CD4-positive, alpha-beta T cell treated with Interleukin-10 for 1 hour (primary cell): ENCODE results near the gene CDHR2.

Experiments used
- DNase-seq: peaks from one replicate; pipeline ENCODE4 v3.0.0-alpha.2; 2020

Gene CDHR2

DNA sequence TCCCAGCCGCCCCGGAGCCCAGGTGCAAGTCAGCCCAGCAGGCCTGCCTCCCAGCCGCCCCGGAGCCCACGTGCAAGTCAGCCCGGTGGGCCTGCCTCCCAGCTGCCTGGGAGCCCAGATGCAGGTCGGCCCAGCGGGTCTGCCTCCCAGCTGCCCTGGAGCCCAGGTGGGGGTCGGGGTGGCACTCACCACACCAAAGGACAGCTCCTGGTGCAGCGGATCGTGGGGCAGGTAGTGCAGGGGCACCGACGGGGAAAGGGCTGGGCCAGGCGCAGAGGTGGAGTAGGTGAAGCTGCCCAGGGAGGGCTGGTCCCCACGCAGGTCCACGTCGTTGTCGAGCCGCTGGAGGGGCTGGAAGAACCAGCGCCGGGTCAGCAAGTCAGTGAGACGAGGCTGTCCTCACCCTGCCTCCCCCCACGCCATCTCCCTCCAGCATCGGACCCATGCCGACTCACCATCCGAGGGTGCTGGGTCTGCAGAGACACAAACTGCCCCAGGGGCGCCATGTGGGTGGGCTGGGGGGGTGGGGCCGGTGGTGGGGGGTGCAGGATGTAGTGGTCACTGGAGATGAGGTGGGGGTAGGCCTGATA is 18.7 kb upstream of the CDHR2 start:
- DNase-seq, result no peak

DNA sequence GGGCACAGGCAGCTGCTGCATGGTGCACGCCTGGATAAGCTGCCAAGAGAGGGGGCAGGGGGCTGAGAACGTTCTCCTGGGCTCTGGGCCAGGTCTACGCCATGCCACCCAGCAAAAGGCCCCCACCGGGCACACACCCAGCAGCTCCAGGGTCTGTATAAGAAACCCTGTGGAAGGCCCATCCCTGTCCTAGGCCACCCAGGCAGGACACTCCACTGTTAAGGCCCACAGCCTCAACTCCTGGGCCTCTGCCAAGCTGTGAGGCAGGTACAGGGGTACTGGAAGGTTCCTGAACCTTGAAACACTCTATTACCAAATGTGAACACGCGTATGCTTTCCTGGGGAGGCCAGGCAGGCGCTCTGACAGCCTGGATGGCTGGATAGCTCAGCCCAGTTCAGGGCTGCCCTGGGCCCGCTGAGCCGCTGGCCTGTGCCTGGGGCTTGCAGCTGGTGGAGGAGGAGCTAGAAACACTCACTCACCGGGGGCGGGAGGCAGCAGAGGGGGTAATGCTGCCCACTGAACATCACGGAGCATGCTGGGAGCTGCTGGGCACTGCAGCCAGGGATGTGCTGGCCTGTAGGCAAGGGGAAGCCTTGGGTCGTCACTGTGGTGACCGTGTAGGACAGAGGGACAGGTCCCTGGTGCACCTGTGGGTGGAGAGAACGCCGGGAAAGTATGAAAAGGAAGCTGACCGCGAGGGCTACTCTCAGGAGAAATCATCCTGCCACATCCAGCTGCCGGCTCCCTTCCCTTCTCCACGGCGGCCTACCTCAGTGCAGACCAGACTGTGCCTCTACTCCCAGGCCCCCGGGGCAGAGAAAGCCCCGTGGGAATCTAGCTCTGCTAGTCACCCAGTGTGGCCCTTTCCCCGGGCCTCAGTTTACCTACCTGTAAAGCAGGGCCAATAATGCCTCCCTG is 17.9 kb upstream of the CDHR2 start:
- no peak for DNase-seq

- no peak for DNase-seq
Observed at GRCh38 chr5:176531902-176532493, 17.1 kb upstream of the CDHR2 start.

DNA sequence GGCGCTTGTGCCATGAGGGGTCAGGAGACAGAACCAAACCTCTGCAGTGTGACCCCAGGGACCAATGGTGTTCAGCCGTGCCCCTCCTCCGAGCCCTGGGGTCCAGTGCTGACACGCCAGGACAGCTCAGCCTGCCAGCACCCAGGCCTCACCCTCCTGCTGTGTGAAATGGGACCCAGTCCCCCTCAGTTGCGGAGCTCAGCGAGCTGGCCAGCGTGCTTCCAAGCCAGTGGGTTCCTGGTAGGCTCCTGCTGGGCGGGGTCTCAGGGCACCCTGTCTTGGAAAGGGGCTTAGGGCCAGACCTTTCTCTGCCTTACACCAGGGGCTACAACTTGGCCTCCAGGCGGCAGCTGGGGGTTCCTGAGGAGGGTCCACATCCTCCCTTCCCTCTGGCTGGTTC is 16.3 kb upstream of the CDHR2 start:
- no peak for DNase-seq

GRCh38 chr5:176533390-176533789 is 15.8 kb upstream of the CDHR2 start:
- DNase-seq, result no peak

DNA sequence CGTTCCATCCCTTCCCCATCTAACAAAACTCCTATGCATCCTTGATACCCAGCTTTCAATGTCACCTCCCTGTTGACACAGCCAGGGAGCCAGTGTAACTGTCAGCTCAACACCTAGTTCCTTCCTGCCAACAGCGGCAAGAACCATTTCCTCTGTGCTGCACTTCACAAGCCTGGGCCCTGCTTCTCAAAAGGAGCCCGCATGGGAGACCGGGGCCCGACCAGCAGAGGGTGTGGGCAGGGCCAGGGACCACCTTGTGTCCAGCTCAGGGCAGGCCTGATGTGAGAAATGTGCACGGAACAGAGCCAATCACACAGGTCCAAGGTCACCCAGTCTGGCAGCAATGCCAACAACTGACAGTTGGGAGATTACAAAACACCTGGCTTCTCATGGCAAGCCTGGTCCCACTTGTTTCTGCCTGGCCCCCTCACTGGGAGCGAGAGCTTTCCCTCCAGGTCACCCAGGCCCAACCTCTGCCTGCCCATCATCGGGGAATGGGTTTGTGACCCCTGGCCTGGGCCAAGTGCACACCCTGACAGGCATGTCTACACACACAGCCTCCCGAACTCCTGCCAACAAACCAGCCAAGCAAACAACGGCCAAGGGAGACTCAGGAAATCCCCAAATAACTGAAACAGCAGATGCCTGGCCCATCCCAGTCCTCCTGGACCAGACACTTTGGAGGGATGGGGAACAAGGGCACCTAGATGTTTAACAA is 15.1 kb upstream of the CDHR2 start:
- peak; percentile 69 for DNase-seq

DNA sequence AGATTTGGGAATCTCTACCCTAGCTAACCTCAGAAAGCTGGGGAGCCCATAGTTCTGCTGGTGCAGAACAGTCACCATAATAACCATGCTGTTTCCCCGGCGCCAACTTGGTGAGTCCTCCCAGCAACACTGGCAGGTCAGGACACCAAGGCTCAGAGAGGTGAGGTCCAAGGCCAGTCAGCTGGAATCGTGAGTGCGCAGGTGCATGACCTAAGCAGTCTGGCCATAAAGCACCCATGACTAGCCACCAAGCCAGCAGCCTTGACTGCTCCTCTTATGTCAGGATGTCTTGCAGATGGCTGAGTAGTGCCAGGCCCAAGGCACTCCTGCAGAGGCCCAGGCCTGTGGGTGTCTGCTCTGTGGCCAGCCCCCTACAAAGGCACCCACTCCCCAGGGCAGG is 14.5 kb upstream of the CDHR2 start:
- DNase-seq, result no peak

DNA sequence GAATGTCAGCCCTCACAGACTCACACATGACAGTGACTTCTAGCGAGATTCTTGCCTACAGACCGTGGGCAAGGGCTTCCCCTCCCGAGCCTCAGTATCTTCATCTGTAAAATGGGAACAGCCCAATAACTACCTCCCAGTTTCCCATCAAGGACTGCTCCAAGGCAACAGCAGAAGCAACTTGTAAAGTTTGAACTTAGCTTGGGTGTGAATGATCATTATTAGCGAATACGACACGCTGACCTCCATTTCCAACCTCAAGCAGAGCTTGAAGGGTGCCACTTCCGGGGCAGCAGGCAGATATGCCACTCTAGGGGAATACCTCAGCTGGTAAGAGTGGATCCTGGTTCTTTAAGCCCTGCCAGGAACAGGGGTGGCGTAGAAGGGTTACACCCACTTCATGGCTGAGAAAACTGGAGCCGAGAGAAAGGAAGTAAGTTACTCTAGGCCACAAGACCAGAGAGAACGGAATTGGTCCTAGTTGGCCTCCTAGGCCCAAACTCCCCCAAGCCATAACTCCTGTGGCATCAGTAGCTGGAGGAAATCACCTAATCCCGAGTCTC is 14.0 kb upstream of the CDHR2 start:
- peak; percentile 81 for DNase-seq

- DNase-seq, result no peak
Observed at GRCh38 chr5:176535664-176536131, 13.4 kb upstream of the CDHR2 start.

- DNase-seq, result peak; percentile 84
Observed at GRCh38 chr5:176536132-176536901, 12.8 kb upstream of the CDHR2 start.

DNA sequence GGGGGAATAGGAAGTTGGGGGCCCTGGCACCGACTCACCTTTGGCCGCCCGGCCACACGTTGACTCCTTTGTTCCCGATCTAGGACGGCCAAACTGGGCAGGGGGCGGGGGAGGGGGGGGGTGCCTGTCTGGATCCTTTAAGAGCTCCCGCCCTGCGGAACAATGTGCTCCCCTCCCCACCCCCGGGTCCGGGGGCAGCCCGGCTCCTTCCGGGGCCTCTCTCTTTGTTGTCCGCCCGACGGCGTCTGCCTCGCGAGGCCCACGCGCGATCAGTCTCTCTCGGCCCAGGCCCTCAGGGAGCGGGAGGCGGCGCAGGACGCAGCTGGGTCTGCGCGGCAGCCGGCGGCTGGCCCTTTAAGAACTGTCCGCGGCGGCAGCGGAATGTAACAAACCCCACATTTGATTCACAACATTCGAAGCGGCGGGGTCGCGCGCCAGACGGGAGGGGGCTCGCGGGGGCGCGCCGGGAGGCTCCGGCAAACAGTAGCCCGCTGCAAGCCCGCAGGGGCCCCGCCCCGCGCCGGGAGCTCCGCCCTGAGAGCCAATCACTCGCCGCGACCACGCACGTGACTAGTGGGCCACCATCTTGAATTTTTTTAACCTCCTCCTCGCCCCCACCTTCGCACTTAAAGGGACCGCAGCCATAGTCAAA is 12.1 kb upstream of the CDHR2 start, which contains the start of gene RNF44:
Gene RNF44 (minus strand): TSS at position 501 of the 652 bp plus-strand sequence. CDS start 4,930 bp downstream, outside the sequence.
- peak; percentile 98 for DNase-seq

DNA sequence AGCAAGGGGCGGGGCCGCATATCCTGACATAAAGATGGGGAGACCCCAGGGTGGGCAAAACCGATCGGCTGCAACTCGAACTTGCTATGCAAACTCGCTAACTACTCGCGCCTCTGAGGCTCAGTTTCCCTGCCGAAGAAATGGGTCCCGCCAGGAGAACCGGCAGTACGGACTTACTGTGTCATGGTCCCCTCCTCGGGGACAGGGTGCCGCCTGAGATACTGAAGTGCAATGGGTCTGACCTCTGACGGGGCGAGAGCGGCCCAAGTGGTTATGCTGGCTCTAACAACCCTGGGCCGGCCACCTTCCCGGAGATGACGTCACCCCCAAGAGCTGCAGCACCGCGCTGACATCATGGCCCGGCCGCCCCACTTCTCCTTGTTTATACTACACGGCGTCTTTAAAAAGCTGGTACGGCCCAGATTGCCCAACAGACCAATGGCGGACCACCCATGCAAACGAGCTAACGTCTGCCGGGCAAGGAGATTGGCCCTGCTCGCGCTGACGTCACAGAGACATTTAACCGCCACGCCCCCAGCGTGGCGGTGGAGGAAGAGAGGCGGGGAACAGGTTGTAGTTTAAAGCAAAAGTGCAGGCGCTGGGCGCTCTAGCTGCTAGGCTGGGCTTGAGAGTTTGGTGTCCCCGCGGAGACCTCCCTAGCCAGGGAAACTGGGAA is 11.4 kb upstream of the CDHR2 start:
- peak; percentile 99 for DNase-seq

DNA sequence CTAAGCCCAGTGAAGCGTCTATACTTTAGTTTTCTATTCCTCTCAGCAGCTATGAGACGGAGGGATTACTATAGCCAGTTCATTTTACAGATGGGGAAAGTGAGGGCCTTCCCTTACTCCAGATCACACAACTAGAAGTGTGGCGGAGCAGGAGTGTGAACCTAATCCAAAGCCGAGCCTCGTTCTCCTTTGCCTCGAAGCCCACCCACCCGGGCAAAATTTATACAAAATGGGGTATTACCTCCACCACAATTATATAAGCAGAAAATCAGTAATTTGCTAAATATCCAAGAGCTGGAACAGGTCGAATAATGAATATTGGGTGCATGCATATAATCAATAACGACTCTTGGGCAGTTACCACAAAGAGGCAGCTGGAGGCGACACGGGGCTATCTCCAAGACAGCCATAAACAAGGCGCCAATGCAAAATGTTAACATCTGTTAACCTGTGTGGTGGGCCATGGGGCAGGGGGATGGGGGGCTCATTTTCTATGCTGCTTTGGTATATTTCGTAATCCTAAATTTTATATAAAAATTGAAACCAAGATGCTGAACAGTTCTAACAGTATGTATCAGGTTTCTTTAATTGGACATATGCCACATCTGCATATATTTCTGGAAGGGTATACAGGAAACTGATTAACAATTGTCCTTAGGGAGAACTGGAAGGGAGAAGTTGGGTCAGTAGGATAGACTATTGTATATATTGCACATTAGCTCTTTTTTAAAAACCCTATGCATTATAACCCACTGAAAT is 10.7 kb upstream of the CDHR2 start:
- DNase-seq, result no peak

DNA sequence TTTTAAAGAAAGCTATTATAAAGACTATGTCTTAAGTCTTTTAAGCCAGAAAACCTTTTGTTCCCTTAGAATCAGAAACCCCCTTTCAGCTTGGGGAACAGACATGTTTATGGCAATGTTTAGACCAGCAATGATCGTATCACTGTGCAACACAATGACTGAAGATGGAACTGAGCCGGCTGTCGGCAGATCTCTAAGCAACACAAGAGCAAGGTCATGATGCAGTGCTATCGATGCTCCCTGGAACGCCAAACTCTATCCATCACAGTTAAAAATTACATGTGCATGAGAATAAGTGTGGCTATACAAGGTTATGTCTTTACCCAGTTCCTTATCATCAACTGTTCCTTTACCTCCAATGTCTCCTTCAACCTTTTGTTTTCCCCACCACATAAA is 10.2 kb upstream of the CDHR2 start:
- DNase-seq, result no peak

DNA sequence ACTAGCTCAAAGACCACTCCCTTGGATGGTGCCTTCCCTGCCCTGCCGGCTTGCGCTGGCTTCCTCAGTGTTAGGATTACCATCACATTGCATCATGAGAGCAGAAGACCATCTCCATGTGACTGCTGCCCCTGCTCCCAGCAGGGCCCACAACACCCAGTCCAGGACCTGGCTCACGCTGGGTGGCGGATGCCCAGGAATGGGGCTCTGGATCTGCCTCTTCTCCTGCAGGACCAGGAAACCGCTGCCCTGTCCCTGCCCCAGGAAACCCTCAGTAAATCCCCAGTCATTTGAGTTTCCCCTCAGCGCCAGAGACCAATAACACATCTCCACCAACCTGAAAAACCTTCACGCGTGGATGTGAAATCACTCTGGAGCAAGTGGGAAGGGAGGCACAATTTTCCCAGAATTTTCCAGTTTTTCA is 8.7 kb upstream of the CDHR2 start:
- DNase-seq, result no peak

GRCh38 chr5:176540956-176541337 is 8.2 kb upstream of the CDHR2 start:
- DNase-seq, result peak; percentile 55

DNA sequence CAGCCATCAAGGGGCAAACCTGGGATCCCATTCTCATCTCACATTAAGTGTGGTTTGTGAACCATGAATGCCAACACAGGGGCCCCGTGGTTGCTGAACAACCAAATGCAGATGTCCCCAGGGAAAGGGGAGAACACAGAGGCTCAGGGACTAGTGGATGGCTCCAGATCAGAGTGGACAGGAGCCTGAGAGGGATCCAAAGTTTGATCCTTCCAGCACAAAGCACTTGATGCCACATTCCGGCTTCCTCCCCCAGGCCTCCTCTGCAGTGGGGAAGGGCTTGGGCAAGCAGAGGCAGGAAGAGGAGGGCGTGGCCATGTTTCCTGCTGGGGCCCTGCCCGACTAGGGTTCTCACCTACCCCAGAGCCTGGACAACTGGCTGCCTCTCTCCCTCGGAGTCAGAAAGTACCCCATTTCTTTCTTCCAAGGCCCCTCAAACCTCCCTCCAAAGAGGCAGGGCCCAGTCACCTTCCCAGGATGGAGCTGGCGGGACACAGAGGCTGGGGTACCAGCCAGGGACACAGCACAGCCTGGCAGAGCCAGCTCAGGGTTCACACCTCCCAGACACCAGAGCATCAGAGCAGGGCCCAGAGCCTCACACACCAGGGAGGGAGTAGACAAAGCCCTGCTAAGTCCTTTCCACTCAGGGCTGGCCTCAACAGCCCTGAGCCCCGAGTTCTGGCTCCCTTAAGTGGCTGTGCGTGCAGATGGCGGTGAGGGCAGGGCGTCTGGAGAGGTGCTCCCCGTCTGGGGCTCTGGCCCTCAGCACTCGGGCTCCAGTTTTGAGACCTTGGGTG is 7.6 kb upstream of the CDHR2 start:
- peak; percentile 82 for DNase-seq

- peak; percentile 79 for DNase-seq
Observed at GRCh38 chr5:176542135-176542595, 7.0 kb upstream of the CDHR2 start.
